Measurements from ENCODE around the gene TP53BP2. TPM values are rescaled to one million over a fixed set of nuclear protein-coding genes. Genes with fewer than 3 reads are reported as not detected.
A peak's percentile ranks its signal among the peaks of the same experiment; 100 is the strongest.
"Not testable (repeated sequence)": the region's sequence is repeated elsewhere in the genome, so short reads cannot be mapped to it uniquely, and the experiment has no call there.

TP53BP2 gene
- total RNA-seq, 6 experiments from 2014 or later = 21.6 to 30.1 (median 26.4) TPM

GRCh38 chr1:223737342-223737741 is 108.4 kb downstream of the TP53BP2 start:
- Mint-ChIP-seq H3K27me3 (ENCODE audit: insufficient read depth) (peaks cover 2% of the 10 kb centered on the region), H3K4me1 (ENCODE audit: low read depth) (peaks cover 84% of the 10 kb centered on the region), H3K36me3 (ENCODE audit: low read depth) (peaks cover 45% of the 10 kb centered on the region), H3K4me3 (no peak overlapping the region), H3K9me3 (no peaks in the 10 kb centered on the region), H3K27ac (peak overlapping the region; percentile 42)
- DNase-seq = no peak
- TF ChIP-seq, protein P1, sequence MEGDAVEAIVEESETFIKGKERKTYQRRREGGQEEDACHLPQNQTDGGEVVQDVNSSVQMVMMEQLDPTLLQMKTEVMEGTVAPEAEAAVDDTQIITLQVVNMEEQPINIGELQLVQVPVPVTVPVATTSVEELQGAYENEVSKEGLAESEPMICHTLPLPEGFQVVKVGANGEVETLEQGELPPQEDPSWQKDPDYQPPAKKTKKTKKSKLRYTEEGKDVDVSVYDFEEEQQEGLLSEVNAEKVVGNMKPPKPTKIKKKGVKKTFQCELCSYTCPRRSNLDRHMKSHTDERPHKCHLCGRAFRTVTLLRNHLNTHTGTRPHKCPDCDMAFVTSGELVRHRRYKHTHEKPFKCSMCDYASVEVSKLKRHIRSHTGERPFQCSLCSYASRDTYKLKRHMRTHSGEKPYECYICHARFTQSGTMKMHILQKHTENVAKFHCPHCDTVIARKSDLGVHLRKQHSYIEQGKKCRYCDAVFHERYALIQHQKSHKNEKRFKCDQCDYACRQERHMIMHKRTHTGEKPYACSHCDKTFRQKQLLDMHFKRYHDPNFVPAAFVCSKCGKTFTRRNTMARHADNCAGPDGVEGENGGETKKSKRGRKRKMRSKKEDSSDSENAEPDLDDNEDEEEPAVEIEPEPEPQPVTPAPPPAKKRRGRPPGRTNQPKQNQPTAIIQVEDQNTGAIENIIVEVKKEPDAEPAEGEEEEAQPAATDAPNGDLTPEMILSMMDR (IDR thresholded peaks at IDR 0.05) = no peak

DNA sequence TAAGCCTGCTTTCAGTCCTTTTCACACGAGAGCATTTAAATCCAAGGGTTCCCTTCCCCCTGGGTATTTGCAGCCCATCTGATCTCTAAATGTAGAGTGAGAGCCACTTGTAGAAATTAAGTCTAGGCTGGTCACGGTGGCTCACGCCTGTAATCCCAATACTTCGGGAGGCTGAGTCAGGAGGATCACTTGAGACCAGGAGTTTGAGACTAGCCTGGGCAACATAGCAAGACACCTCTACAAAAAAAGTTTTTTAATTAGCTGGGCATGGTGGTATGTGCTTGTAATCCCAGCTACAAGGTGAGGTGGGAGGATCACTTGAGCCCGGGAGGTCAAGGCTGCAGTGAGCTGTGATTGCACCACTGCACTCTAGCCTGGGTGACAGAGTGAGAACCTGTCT is 109.1 kb downstream of the TP53BP2 start:
- H3K9me3 Mint-ChIP-seq; H3K4me3 Mint-ChIP-seq; DNase-seq; H3K27me3 Mint-ChIP-seq (ENCODE audit: insufficient read depth): not testable (repeated sequence)
- Mint-ChIP-seq H3K4me1 (ENCODE audit: low read depth) (peaks cover 84% of the 10 kb centered on the region), H3K36me3 (ENCODE audit: low read depth) (peaks cover 46% of the 10 kb centered on the region), H3K27ac (peak overlapping the region; percentile 71)

DNA sequence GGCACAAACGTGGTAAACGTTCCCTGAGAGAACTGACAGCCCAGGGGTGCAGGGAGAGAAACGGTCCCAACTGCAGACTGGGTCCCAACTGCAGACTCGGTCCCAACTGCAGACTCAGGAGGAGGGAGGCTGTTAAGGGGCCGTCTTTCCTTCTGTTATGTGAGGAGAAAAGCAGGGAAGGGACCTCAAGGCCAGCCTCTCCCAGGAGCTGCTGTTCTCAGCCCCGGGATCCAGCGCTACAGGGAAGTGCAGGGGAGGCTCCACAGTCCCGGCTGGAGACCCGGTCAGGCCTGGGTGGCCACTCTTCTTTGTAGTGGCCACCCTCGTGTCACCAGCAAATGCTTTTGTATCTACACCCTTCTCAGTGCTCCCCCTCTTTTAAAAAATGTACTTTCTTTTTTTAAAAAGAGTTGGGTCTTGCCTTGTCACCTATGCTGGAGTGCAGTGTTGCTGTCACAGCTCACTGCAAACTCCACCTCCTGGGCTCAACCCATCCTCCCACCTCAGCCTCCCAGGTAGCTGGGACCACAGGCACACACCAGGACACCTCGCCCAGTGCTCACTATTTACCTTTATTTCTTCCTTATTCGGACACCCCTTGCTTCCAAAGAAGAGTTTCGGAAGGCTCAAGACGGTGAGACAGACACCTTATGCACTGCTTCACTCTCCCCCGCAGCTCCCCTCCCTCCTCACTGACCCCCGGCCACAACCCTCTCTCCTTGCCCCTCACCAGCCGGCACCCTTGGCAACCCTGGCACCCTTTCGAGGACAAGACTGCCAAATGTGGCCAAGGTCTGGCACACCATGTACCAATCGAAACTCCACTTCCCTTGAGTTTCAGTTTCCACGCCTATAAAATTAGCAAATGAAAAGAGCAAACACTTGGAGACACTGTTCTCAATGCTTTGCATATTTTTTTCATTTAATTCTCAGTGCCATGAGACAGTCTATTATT is 111.6 kb downstream of the TP53BP2 start:
- H3K4me1 Mint-ChIP-seq (ENCODE audit: low read depth) = peaks cover 85% of the 10 kb centered on the region
- H3K36me3 Mint-ChIP-seq (ENCODE audit: low read depth) = peaks cover 39% of the 10 kb centered on the region
- H3K4me3 Mint-ChIP-seq = no peak overlapping the region
- H3K27ac Mint-ChIP-seq = peak overlapping the region; percentile 92
- TF ChIP-seq, protein P1 (IDR thresholded peaks at IDR 0.05) = no peak
- peaks cover 5% of the 10 kb centered on the region for H3K27me3 Mint-ChIP-seq (ENCODE audit: insufficient read depth)
- no peak for DNase-seq
- no peaks in the 10 kb centered on the region for H3K9me3 Mint-ChIP-seq

- H3K36me3 Mint-ChIP-seq (ENCODE audit: low read depth) = peaks cover 41% of the 10 kb centered on the region
- H3K9me3 Mint-ChIP-seq = no peaks in the 10 kb centered on the region
- peak overlapping the region; percentile 92 for H3K27ac Mint-ChIP-seq
- peaks cover 85% of the 10 kb centered on the region for H3K4me1 Mint-ChIP-seq (ENCODE audit: low read depth)
- H3K4me3 Mint-ChIP-seq = peak overlapping the region; percentile 11; the same call in 1 of the 2 replicates
- H3K27me3 Mint-ChIP-seq (ENCODE audit: insufficient read depth) = peaks cover 6% of the 10 kb centered on the region
- no peak for DNase-seq
- TF ChIP-seq, protein P1 (IDR thresholded peaks at IDR 0.05) = no peak
Observed at GRCh38 chr1:223732993-223733798, 112.6 kb downstream of the TP53BP2 start.

DNA sequence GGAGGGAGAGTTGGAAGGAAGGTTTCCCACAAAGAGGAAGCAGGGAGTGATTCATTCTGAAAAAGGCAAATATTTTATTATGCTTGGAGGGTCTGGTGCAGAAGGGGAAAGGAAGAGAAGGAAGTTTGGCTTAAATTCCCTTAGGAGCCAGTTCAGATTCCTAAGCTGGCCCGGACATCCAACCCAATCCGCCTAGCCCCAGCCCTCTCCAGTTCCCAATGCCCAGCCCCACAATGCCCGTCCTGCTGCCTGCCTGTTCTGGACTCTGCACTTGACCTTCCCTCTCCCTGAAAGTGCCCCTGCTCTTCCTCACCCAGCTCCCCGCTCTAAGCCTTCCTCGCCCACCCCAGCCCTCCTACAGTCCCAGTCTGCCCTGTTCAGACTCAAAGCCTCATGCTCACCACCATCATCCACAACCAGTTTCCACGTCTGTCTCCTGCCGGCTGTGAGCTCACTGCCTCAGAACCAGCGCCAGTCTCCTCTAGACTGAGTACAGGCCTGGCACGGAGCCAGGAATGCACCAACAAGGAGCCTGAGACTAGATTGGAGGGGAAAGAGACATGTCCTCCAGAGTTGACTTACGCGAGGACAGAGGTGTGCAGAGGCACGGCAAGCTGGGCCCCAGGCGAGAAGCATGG is 114.5 kb downstream of the TP53BP2 start:
- Mint-ChIP-seq H3K27me3 (ENCODE audit: insufficient read depth) (peaks cover 12% of the 10 kb centered on the region), H3K9me3 (no peaks in the 10 kb centered on the region), H3K36me3 (ENCODE audit: low read depth) (peaks cover 52% of the 10 kb centered on the region), H3K4me3 (peak overlapping the region; percentile 44), H3K27ac (peak overlapping the region; percentile 92), H3K4me1 (ENCODE audit: low read depth) (peaks cover 89% of the 10 kb centered on the region)
- DNase-seq = peak; percentile 56
- TF ChIP-seq, protein P1 (IDR thresholded peaks at IDR 0.05) = no peak
